Upper lobe of left lung (tissue), 6 donors: ENCODE measurements around the gene EDNRB. TPM values are rescaled to one million over a fixed set of nuclear protein-coding genes. Genes with fewer than 3 reads are reported as not detected.
"Not testable (repeated sequence)": the region's sequence is repeated elsewhere in the genome, so short reads cannot be mapped to it uniquely, and the experiment has no call there.

Experiments used
- ATAC-seq, 2 donors: fragments of 200-7000 bp; cut with Tn5 transposase; one replicate each; pipeline ENCODE4 v1.9.1; 2022; ENCODE audit warnings: mild to moderate bottlenecking in 2 of 2, moderate library complexity in 2 of 2; ENCODE audit not compliant: low FRiP score in 2 of 2
- DNase-seq, 2 donors: peaks; one replicate each; pipeline ENCODE4 v3.0.0-alpha.2; 2019 to 2020
- H3K27ac ChIP-seq, 4 donors: fragments of 200-600 bp; sonication (generic); one replicate each; pipeline ENCODE4 v1.5.1; 2016 to 2019
- H3K27me3 ChIP-seq, 4 donors: fragments of 200-600 bp; sonication (generic); one replicate each; pipeline ENCODE4 v1.5.1; 2017 to 2019
- H3K36me3 ChIP-seq, 4 donors: fragments of 200-600 bp; sonication (generic); one replicate each; pipeline ENCODE4 v1.5.1; 2016 to 2019
- H3K4me1 ChIP-seq, 4 donors: fragments of 200-600 bp; sonication (generic); one replicate each; pipeline ENCODE4 v1.5.1; 2018 to 2019
- H3K4me3 ChIP-seq, 4 donors: fragments of 200-600 bp; sonication (generic); one replicate each; pipeline ENCODE4 v1.5.1; 2017 to 2019; ENCODE audit warnings: mild to moderate bottlenecking in 2 of 4, moderate library complexity in 1 of 4
- H3K9me3 ChIP-seq, 4 donors: fragments of 200-600 bp; sonication (generic); one replicate each; pipeline ENCODE4 v1.5.1; 2018 to 2019
- CTCF ChIP-seq, 6 experiments: fragments of 450-650 bp in 4 of 6; fragments of 200-600 bp in 2 of 6; sonication (generic) in 2 of 6; IDR thresholded peaks; one replicate each; pipeline ENCODE4 v1.5.1; 2016 to 2019; ENCODE audit warnings: antibody characterized with exemption in 6 of 6
- EP300 ChIP-seq, 4 donors: sonication (generic); formaldehyde crosslinking; IDR thresholded peaks; one replicate each; pipeline ENCODE4 v1.5.1; 2017; ENCODE audit warnings: antibody characterized with exemption in 4 of 4, control low read depth in 2 of 4
- POLR2A ChIP-seq, 4 donors: fragments of 450-650 bp; IDR thresholded peaks; one replicate each; pipeline ENCODE4 v1.5.1; 2016 to 2017; ENCODE audit warnings: antibody characterized with exemption in 4 of 4, mild to moderate bottlenecking in 2 of 4
- POLR2AphosphoS5 ChIP-seq, 2 donors: sonication (generic); formaldehyde crosslinking; IDR thresholded peaks; one replicate each; pipeline ENCODE4 v1.5.1; 2017; ENCODE audit warnings: antibody characterized with exemption in 2 of 2
- WGBS, 2 donors: methylation state at CpG; one replicate each; pipeline ENCODE4 v1.1.5; 2017 to 2018; 5-methylcytosine and 5-hydroxymethylcytosine counted together
- total RNA-seq, 6 donors: library from RNA; depleted of rRNA in 4 of 6; stranded (reverse); fragments of >200 nt in 4 of 6; gene quantifications; one replicate each; pipeline versions ENCODE4 v1.1.0 to v1.2.1, GENCODE V29; 2016 to 2021
- donor health status: DM: no; HTN: no; CAD: no; lungs with moderate emphysema.
- donor health status: DM: no; HTN: yes; CAD: no; lungs with severe emphysema.

The EDNRB gene
- total RNA-seq, 6 donors from 2014 or later, result 28.5 to 146 (median 52.4) TPM

- Histone ChIP-seq H3K36me3 (no peaks in the 10 kb centered on the region), H3K4me1 (no peaks in the 10 kb centered on the region), H3K4me3 (no peak overlapping the region), H3K27me3 (no peaks in the 10 kb centered on the region), H3K9me3 (no peaks in the 10 kb centered on the region), H3K27ac (no peak overlapping the region)
- 52 to 65% methylated on average over 1 of the region's 1 CpG for WGBS, 2 donors
- DNase-seq (no peak), ATAC-seq (no peak)
- TF ChIP-seq POLR2AphosphoS5 (IDR thresholded peaks at IDR 0.05) (no peak), POLR2A (IDR thresholded peaks at IDR 0.05) (no peak), CTCF (IDR thresholded peaks at IDR 0.05) (no peak), EP300 (IDR thresholded peaks at IDR 0.05) (no peak)
Observed at GRCh38 chr13:77946522-77946921, 27.9 kb upstream of the EDNRB start.

GRCh38 chr13:77935063-77935462, 16.4 kb upstream of the EDNRB start:
- H3K4me1 ChIP-seq, H3K27ac ChIP-seq, H3K27me3 ChIP-seq, ATAC-seq, H3K9me3 ChIP-seq, H3K36me3 ChIP-seq, H3K4me3 ChIP-seq: not testable (repeated sequence)
- 80 to 81% methylated on average over 7 of the region's 7 CpGs for WGBS, 2 donors
- DNase-seq, result peak; percentile 49 to 52

- no peak for ATAC-seq
- no peaks in the 10 kb centered on the region for H3K4me1 ChIP-seq
- DNase-seq, result no peak
- H3K4me3 ChIP-seq, result no peak overlapping the region
- H3K27me3 ChIP-seq, result no peaks in the 10 kb centered on the region
- H3K36me3 ChIP-seq, result no peaks in the 10 kb centered on the region
- H3K9me3 ChIP-seq, result no peaks in the 10 kb centered on the region
- H3K27ac ChIP-seq, result no peak overlapping the region
- TF ChIP-seq POLR2A (IDR thresholded peaks at IDR 0.05) (no peak), POLR2AphosphoS5 (IDR thresholded peaks at IDR 0.05) (no peak), EP300 (IDR thresholded peaks at IDR 0.05) (no peak), CTCF (IDR thresholded peaks at IDR 0.05) (no peak)
Observed at GRCh38 chr13:77930430-77930829, 11.8 kb upstream of the EDNRB start.

GRCh38 chr13:77928909-77929308, 10.3 kb upstream of the EDNRB start:
- DNase-seq (no peak), ATAC-seq (no peak)
- Histone ChIP-seq H3K36me3 (no peaks in the 10 kb centered on the region), H3K27me3 (no peaks in the 10 kb centered on the region), H3K4me3 (no peak overlapping the region), H3K9me3 (no peaks in the 10 kb centered on the region), H3K27ac (no peak overlapping the region), H3K4me1 (no peaks in the 10 kb centered on the region)
- TF ChIP-seq POLR2A (IDR thresholded peaks at IDR 0.05) (no peak), EP300 (IDR thresholded peaks at IDR 0.05) (no peak), CTCF (IDR thresholded peaks at IDR 0.05) (no peak), POLR2AphosphoS5 (IDR thresholded peaks at IDR 0.05) (no peak)
- WGBS, 2 donors, result 3 to 9% methylated on average over 2 of the region's 2 CpGs

- H3K9me3 ChIP-seq, result no peaks in the 10 kb centered on the region
- TF ChIP-seq CTCF (IDR thresholded peaks at IDR 0.05), result no peak
- TF ChIP-seq POLR2AphosphoS5 (IDR thresholded peaks at IDR 0.05), result no peak
- TF ChIP-seq POLR2A (IDR thresholded peaks at IDR 0.05), result no peak
- no peak for TF ChIP-seq EP300 (IDR thresholded peaks at IDR 0.05)
- peak in 1 of 2 donors; percentile 22 for DNase-seq
- H3K4me3 ChIP-seq, result no peak overlapping the region
- no peaks in the 10 kb centered on the region for H3K4me1 ChIP-seq
- no peak for ATAC-seq
- H3K27ac ChIP-seq, result no peak overlapping the region
- no peaks in the 10 kb centered on the region for H3K36me3 ChIP-seq
- no peaks in the 10 kb centered on the region for H3K27me3 ChIP-seq
- 94 to 96% methylated on average over 14 of the region's 14 CpGs for WGBS, 2 donors
Observed at GRCh38 chr13:77925616-77926015, 7.0 kb upstream of the EDNRB start.
